ENCODE results near the gene MUC3A. TPM values are rescaled to one million over a fixed set of nuclear protein-coding genes. Genes with fewer than 3 reads are reported as not detected.
"Not testable (repeated sequence)": the region's sequence is repeated elsewhere in the genome, so short reads cannot be mapped to it uniquely, and the experiment has no call there.

Gene MUC3A
- total RNA-seq, 3 donors from 2014 or later (not counting 1 experiment from before 2014, with no cell fraction given), result 0.24 TPM; not detected in 2

DNA sequence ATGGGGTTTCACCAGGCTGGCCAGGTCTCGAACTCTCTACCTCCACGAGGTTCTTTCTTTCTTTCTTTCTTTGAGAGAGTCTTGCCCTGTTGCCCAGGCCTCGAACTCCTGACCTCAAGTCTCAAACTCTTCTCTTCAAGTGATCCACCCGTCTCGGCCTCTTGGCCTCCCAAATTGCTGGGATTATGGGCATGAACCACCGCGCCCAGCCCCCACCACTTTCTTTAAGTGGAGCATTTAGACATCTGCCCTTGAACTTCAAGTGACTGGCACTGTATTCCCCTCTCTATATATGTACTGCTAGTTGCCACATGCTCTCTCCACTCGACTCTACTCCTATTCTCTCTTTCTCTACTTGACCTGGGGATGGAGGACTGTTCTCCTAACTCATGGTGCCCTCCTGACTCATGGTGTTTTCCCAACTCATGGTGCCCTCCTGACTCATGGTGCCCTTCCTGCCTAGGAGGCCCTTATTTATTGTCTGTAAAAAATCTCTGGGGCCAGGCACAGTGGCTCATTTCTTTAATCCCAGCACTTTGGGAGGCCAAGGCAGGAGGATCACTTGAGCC is 34.4 kb upstream of the MUC3A start:
- Mint-ChIP-seq H3K4me1 (no peaks in the 10 kb centered on the region), H3K27me3 (ENCODE audit: low read depth in 2 of 2) (peaks cover 3 to 17% of the 10 kb centered on the region in 2 donors), H3K9me3 (no peaks in the 10 kb centered on the region), H3K4me3 (no peak overlapping the region), H3K36me3 (no peaks in the 10 kb centered on the region), H3K27ac (no peak overlapping the region)
- Histone ChIP-seq H3K27ac (ENCODE audit: low read length) (no peak overlapping the region), H3K4me1 (ENCODE audit: control insufficient read depth, insufficient read depth, low read length) (no peaks in the 10 kb centered on the region), H3K27me3 (ENCODE audit: control insufficient read depth, insufficient read depth, low read length) (no peaks in the 10 kb centered on the region), H3K36me3 (ENCODE audit: control insufficient read depth, insufficient read depth, low read length) (no peaks in the 10 kb centered on the region), H3K4me3 (ENCODE audit: low read length) (no peak overlapping the region), H3K9me3 (ENCODE audit: control insufficient read depth, insufficient read depth, low read length) (no peaks in the 10 kb centered on the region)
- no peak for DNase-seq
- TF ChIP-seq, protein P1, sequence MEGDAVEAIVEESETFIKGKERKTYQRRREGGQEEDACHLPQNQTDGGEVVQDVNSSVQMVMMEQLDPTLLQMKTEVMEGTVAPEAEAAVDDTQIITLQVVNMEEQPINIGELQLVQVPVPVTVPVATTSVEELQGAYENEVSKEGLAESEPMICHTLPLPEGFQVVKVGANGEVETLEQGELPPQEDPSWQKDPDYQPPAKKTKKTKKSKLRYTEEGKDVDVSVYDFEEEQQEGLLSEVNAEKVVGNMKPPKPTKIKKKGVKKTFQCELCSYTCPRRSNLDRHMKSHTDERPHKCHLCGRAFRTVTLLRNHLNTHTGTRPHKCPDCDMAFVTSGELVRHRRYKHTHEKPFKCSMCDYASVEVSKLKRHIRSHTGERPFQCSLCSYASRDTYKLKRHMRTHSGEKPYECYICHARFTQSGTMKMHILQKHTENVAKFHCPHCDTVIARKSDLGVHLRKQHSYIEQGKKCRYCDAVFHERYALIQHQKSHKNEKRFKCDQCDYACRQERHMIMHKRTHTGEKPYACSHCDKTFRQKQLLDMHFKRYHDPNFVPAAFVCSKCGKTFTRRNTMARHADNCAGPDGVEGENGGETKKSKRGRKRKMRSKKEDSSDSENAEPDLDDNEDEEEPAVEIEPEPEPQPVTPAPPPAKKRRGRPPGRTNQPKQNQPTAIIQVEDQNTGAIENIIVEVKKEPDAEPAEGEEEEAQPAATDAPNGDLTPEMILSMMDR (IDR thresholded peaks at IDR 0.05), result no peak
- 78% methylated on average over 8 of the region's 8 CpGs for WGBS (ENCODE audit: insufficient coverage)
- no peak for ATAC-seq
- intact Hi-C loops (cut with micrococcal nuclease), result no loop called here

DNA sequence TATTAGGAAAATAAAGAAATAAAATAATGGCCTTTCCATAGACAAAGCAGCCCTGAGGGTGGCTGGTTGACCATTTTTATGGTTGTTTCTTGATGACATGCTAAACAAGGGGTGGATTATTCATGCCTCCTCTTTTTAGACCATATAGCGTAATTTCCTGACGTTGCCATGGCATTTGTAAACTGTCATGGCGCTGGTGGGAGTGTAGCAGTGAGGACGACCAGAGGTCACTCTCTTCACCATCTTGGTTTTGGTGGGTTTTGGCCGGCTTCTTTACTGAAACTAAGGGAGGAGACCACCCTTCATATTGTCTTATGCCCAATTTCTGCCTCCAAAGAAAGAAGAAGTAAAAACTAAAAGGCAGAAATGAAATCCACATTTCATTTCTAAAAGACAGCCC is 30.0 kb upstream of the MUC3A start:
- H3K27ac Mint-ChIP-seq; H3K4me1 Mint-ChIP-seq; H3K4me3 ChIP-seq (ENCODE audit: low read length); H3K36me3 ChIP-seq (ENCODE audit: control insufficient read depth, insufficient read depth, low read length); H3K4me3 Mint-ChIP-seq; H3K36me3 Mint-ChIP-seq; H3K4me1 ChIP-seq (ENCODE audit: control insufficient read depth, insufficient read depth, low read length); intact Hi-C loops (cut with micrococcal nuclease); H3K9me3 Mint-ChIP-seq; H3K27ac ChIP-seq (ENCODE audit: low read length); H3K27me3 ChIP-seq (ENCODE audit: control insufficient read depth, insufficient read depth, low read length); ATAC-seq; H3K9me3 ChIP-seq (ENCODE audit: control insufficient read depth, insufficient read depth, low read length); DNase-seq: not testable (repeated sequence)
- WGBS (ENCODE audit: insufficient coverage), result 96% methylated on average over 4 of the region's 5 CpGs
- H3K27me3 Mint-ChIP-seq (ENCODE audit: low read depth in 2 of 2), result peaks cover 22 to 33% of the 10 kb centered on the region in 2 donors

GRCh38 chr7:100919779-100920437 is 29.4 kb upstream of the MUC3A start:
- H3K4me3 ChIP-seq (ENCODE audit: low read length); H3K27ac Mint-ChIP-seq; H3K36me3 Mint-ChIP-seq; H3K36me3 ChIP-seq (ENCODE audit: control insufficient read depth, insufficient read depth, low read length); H3K4me1 Mint-ChIP-seq; H3K4me3 Mint-ChIP-seq; H3K9me3 Mint-ChIP-seq; H3K9me3 ChIP-seq (ENCODE audit: control insufficient read depth, insufficient read depth, low read length); H3K27me3 ChIP-seq (ENCODE audit: control insufficient read depth, insufficient read depth, low read length); ATAC-seq; DNase-seq; H3K27ac ChIP-seq (ENCODE audit: low read length); intact Hi-C loops (cut with micrococcal nuclease); H3K4me1 ChIP-seq (ENCODE audit: control insufficient read depth, insufficient read depth, low read length): not testable (repeated sequence)
- 85% methylated on average over 8 of the region's 9 CpGs for WGBS (ENCODE audit: insufficient coverage)
- peaks cover 22 to 33% of the 10 kb centered on the region in 2 donors for H3K27me3 Mint-ChIP-seq (ENCODE audit: low read depth in 2 of 2)

GRCh38 chr7:100921039-100921438 is 28.3 kb upstream of the MUC3A start:
- ATAC-seq, result no peak
- Mint-ChIP-seq H3K4me3 (no peak overlapping the region), H3K36me3 (no peaks in the 10 kb centered on the region), H3K27ac (no peak overlapping the region), H3K9me3 (no peaks in the 10 kb centered on the region), H3K4me1 (no peaks in the 10 kb centered on the region), H3K27me3 (ENCODE audit: low read depth in 2 of 2) (peaks cover 22 to 33% of the 10 kb centered on the region in 2 donors)
- H3K27ac ChIP-seq (ENCODE audit: low read length), result no peak overlapping the region
- intact Hi-C loops (cut with micrococcal nuclease), result no loop called here
- H3K36me3 ChIP-seq (ENCODE audit: control insufficient read depth, insufficient read depth, low read length), result no peaks in the 10 kb centered on the region
- no peaks in the 10 kb centered on the region for H3K9me3 ChIP-seq (ENCODE audit: control insufficient read depth, insufficient read depth, low read length)
- no peaks in the 10 kb centered on the region for H3K27me3 ChIP-seq (ENCODE audit: control insufficient read depth, insufficient read depth, low read length)
- DNase-seq, result no peak
- H3K4me1 ChIP-seq (ENCODE audit: control insufficient read depth, insufficient read depth, low read length), result no peaks in the 10 kb centered on the region
- no peak overlapping the region for H3K4me3 ChIP-seq (ENCODE audit: low read length)
- TF ChIP-seq, protein P1 (IDR thresholded peaks at IDR 0.05), result no peak

- H3K4me3 ChIP-seq (ENCODE audit: low read length); H3K27ac Mint-ChIP-seq; intact Hi-C loops (cut with micrococcal nuclease); H3K4me1 Mint-ChIP-seq; H3K27ac ChIP-seq (ENCODE audit: low read length); DNase-seq; H3K9me3 Mint-ChIP-seq; H3K4me3 Mint-ChIP-seq; H3K27me3 ChIP-seq (ENCODE audit: control insufficient read depth, insufficient read depth, low read length); H3K9me3 ChIP-seq (ENCODE audit: control insufficient read depth, insufficient read depth, low read length); H3K4me1 ChIP-seq (ENCODE audit: control insufficient read depth, insufficient read depth, low read length); ATAC-seq; H3K36me3 ChIP-seq (ENCODE audit: control insufficient read depth, insufficient read depth, low read length); H3K36me3 Mint-ChIP-seq: not testable (repeated sequence)
- peaks cover 19 to 33% of the 10 kb centered on the region in 2 donors for H3K27me3 Mint-ChIP-seq (ENCODE audit: low read depth in 2 of 2)
- WGBS (ENCODE audit: insufficient coverage), result 58% methylated on average over 4 of the region's 4 CpGs
These were observed 25.7 kb upstream of the MUC3A start for GRCh38 chr7:100923616-100924015.

Measured in natural killer cell (primary cell).